Measurements from ENCODE around the gene ESRRB.

ESRRB gene

DNA sequence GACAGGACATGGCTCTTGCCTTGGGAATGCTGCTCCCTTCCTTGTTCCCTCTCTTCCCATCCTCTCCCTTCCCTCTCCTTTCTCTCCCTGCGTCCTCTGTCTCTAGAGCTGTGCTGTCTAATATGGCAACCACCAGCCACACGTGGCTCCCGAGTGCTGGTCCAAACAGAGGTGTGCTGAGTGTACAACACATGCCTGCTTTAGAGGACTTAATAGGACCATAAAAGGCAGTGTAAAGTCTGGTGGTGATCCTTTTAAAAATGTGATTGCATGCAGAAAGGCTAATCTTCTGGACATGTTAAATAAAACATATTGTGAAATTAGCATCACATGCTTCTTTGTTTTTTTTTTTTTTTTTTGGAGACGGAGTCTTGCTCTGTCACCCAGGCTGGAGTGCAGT lies 87.2 kb downstream of the ESRRB start (continued):
- TF ChIP-seq, protein P1, sequence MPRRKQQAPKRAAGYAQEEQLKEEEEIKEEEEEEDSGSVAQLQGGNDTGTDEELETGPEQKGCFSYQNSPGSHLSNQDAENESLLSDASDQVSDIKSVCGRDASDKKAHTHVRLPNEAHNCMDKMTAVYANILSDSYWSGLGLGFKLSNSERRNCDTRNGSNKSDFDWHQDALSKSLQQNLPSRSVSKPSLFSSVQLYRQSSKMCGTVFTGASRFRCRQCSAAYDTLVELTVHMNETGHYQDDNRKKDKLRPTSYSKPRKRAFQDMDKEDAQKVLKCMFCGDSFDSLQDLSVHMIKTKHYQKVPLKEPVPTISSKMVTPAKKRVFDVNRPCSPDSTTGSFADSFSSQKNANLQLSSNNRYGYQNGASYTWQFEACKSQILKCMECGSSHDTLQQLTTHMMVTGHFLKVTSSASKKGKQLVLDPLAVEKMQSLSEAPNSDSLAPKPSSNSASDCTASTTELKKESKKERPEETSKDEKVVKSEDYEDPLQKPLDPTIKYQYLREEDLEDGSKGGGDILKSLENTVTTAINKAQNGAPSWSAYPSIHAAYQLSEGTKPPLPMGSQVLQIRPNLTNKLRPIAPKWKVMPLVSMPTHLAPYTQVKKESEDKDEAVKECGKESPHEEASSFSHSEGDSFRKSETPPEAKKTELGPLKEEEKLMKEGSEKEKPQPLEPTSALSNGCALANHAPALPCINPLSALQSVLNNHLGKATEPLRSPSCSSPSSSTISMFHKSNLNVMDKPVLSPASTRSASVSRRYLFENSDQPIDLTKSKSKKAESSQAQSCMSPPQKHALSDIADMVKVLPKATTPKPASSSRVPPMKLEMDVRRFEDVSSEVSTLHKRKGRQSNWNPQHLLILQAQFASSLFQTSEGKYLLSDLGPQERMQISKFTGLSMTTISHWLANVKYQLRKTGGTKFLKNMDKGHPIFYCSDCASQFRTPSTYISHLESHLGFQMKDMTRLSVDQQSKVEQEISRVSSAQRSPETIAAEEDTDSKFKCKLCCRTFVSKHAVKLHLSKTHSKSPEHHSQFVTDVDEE (CRISPR knock-in tag; IDR thresholded peaks at IDR 0.05) = no peak
- no peak for TF ChIP-seq RARB (CRISPR knock-in tag; IDR thresholded peaks at IDR 0.05)
- no peak for TF ChIP-seq ARNTL (CRISPR knock-in tag; IDR thresholded peaks at IDR 0.05; ENCODE audit: borderline replicate concordance, low read depth)

DNA sequence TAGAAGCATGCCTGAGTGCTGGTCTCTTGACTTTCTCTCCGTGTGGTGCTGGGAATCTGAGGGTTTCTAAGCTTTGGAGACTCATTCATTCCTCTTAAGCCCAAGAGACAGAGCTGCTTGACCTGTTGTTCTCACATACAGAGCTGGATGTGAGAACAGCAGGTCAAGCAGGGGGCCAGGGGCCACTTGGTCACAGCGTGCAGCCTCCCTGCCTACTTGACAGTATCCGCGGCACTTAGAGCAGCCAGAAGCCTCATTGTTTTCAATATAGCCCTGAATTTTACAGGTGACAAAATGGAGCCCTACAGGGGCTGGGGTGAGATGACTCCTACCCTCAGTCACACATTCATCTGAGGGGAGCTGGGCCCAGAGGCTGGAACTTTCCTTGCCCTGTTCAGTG lies 88.9 kb downstream of the ESRRB start:
- TF ChIP-seq, protein P2, sequence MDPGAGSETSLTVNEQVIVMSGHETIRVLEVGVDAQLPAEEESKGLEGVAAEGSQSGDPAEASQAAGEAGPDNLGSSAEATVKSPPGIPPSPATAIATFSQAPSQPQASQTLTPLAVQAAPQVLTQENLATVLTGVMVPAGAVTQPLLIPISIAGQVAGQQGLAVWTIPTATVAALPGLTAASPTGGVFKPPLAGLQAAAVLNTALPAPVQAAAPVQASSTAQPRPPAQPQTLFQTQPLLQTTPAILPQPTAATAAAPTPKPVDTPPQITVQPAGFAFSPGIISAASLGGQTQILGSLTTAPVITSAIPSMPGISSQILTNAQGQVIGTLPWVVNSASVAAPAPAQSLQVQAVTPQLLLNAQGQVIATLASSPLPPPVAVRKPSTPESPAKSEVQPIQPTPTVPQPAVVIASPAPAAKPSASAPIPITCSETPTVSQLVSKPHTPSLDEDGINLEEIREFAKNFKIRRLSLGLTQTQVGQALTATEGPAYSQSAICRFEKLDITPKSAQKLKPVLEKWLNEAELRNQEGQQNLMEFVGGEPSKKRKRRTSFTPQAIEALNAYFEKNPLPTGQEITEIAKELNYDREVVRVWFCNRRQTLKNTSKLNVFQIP (CRISPR knock-in tag; IDR thresholded peaks at IDR 0.05; ENCODE audit: borderline replicate concordance, low read depth) = no peak
- no peak for TF ChIP-seq CSDC2 (CRISPR knock-in tag; IDR thresholded peaks at IDR 0.05)
- no peak for TF ChIP-seq BACH2 (CRISPR knock-in tag; IDR thresholded peaks at IDR 0.05; ENCODE audit: borderline replicate concordance)
- TF ChIP-seq ISL1 (CRISPR knock-in tag; IDR thresholded peaks at IDR 0.05) = no peak
- TF ChIP-seq OSR1 (CRISPR knock-in tag; IDR thresholded peaks at IDR 0.05) = no peak
- TF ChIP-seq ESRRG (CRISPR knock-in tag; IDR thresholded peaks at IDR 0.05) = no peak
- TF ChIP-seq SNAI2 (CRISPR knock-in tag; IDR thresholded peaks at IDR 0.05) = no peak
- TF ChIP-seq, protein P3, sequence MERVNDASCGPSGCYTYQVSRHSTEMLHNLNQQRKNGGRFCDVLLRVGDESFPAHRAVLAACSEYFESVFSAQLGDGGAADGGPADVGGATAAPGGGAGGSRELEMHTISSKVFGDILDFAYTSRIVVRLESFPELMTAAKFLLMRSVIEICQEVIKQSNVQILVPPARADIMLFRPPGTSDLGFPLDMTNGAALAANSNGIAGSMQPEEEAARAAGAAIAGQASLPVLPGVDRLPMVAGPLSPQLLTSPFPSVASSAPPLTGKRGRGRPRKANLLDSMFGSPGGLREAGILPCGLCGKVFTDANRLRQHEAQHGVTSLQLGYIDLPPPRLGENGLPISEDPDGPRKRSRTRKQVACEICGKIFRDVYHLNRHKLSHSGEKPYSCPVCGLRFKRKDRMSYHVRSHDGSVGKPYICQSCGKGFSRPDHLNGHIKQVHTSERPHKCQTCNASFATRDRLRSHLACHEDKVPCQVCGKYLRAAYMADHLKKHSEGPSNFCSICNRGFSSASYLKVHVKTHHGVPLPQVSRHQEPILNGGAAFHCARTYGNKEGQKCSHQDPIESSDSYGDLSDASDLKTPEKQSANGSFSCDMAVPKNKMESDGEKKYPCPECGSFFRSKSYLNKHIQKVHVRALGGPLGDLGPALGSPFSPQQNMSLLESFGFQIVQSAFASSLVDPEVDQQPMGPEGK (CRISPR knock-in tag; IDR thresholded peaks at IDR 0.05; ENCODE audit: borderline replicate concordance) = no peak
- no peak for TF ChIP-seq ZNF70 (CRISPR knock-in tag; IDR thresholded peaks at IDR 0.05)
- ATAC-seq = no peak

DNA sequence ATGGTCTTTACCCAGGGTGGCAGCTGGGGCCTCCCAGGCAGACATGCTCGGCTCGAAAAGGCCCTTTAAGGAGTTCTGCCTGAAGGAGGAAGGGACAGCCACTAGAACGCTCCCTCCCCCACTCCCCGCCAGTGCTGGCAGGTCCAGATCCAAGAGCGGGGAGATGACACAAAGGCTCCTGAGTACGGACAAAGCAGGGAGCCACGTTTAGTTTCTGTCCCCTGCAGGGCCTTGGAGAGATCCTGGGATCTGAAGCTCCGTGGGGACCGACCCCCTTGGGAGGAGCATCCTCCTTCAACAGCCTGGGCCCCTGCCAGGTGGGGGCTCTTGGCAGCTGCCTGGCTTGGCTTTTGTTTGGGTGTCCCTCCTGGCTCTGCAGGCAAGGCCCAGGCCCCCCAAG lies 89.7 kb downstream of the ESRRB start:
- TF ChIP-seq, protein P3 (CRISPR knock-in tag; IDR thresholded peaks at IDR 0.05; ENCODE audit: borderline replicate concordance) = no peak
- TF ChIP-seq, protein P1 (CRISPR knock-in tag; IDR thresholded peaks at IDR 0.05) = no peak
- TF ChIP-seq OSR1 (CRISPR knock-in tag; IDR thresholded peaks at IDR 0.05) = no peak
- no peak for TF ChIP-seq ZFP30 (CRISPR knock-in tag; IDR thresholded peaks at IDR 0.05)
- no peak for TF ChIP-seq ZFP3 (CRISPR knock-in tag; IDR thresholded peaks at IDR 0.05)
- no peak for TF ChIP-seq ZNF70 (CRISPR knock-in tag; IDR thresholded peaks at IDR 0.05)
- ATAC-seq = no peak

DNA sequence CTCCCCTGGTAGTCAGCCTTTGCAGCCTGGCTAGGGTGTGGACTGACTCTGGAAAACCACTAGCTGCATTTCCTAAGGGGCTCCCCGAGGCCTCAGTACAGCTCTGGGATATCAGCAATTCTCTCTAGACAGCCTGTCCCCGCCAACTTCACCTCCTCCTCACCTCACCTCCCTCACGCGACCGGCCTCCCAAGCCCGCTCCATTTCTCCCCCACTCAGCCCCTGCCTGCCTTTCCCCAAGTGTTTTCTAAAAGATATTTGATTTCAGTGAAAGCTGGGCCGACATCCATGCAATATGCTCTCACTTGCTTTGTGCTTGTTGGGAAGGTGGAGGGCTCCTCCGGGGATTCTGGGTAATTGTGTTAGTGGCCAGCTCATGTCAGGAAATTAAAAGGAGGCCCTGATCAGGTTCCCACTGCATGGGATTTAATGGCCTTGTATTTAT lies 91.8 kb downstream of the ESRRB start:
- no peak for ATAC-seq
- TF ChIP-seq BACH2 (CRISPR knock-in tag; IDR thresholded peaks at IDR 0.05; ENCODE audit: borderline replicate concordance) (no peak), ZNF70 (CRISPR knock-in tag; IDR thresholded peaks at IDR 0.05) (no peak), GLIS3 (CRISPR knock-in tag; IDR thresholded peaks at IDR 0.05) (no peak), PPARA (CRISPR knock-in tag; IDR thresholded peaks at IDR 0.05; ENCODE audit: borderline replicate concordance) (no peak), ZFP3 (CRISPR knock-in tag; IDR thresholded peaks at IDR 0.05) (no peak), SNAI2 (CRISPR knock-in tag; IDR thresholded peaks at IDR 0.05) (no peak), ZNF565 (CRISPR knock-in tag; conservative IDR thresholded peaks at IDR 0.05; ENCODE audit: low read depth) (no peak), RARB (CRISPR knock-in tag; IDR thresholded peaks at IDR 0.05) (no peak)
- TF ChIP-seq, protein P4, sequence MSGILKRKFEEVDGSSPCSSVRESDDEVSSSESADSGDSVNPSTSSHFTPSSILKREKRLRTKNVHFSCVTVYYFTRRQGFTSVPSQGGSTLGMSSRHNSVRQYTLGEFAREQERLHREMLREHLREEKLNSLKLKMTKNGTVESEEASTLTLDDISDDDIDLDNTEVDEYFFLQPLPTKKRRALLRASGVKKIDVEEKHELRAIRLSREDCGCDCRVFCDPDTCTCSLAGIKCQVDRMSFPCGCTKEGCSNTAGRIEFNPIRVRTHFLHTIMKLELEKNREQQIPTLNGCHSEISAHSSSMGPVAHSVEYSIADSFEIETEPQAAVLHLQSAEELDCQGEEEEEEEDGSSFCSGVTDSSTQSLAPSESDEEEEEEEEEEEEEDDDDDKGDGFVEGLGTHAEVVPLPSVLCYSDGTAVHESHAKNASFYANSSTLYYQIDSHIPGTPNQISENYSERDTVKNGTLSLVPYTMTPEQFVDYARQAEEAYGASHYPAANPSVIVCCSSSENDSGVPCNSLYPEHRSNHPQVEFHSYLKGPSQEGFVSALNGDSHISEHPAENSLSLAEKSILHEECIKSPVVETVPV (CRISPR knock-in tag; IDR thresholded peaks at IDR 0.05) = no peak
- TF ChIP-seq, protein P3 (CRISPR knock-in tag; IDR thresholded peaks at IDR 0.05; ENCODE audit: borderline replicate concordance) = no peak
- TF ChIP-seq, protein P5, sequence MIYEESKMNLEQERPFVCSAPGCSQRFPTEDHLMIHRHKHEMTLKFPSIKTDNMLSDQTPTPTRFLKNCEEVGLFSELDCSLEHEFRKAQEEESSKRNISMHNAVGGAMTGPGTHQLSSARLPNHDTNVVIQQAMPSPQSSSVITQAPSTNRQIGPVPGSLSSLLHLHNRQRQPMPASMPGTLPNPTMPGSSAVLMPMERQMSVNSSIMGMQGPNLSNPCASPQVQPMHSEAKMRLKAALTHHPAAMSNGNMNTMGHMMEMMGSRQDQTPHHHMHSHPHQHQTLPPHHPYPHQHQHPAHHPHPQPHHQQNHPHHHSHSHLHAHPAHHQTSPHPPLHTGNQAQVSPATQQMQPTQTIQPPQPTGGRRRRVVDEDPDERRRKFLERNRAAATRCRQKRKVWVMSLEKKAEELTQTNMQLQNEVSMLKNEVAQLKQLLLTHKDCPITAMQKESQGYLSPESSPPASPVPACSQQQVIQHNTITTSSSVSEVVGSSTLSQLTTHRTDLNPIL (CRISPR knock-in tag; IDR thresholded peaks at IDR 0.05; ENCODE audit: low read depth) = no peak
